ENCODE data around the gene HSBP1L1.

Gene HSBP1L1

GRCh38 chr18:79945118-79946042 lies 19.1 kb upstream of the HSBP1L1 start:
- peak in 1 of 2 experiments; percentile 55 for DNase-seq

GRCh38 chr18:79947054-79947755 lies 17.2 kb upstream of the HSBP1L1 start:
- no peak for DNase-seq

DNA sequence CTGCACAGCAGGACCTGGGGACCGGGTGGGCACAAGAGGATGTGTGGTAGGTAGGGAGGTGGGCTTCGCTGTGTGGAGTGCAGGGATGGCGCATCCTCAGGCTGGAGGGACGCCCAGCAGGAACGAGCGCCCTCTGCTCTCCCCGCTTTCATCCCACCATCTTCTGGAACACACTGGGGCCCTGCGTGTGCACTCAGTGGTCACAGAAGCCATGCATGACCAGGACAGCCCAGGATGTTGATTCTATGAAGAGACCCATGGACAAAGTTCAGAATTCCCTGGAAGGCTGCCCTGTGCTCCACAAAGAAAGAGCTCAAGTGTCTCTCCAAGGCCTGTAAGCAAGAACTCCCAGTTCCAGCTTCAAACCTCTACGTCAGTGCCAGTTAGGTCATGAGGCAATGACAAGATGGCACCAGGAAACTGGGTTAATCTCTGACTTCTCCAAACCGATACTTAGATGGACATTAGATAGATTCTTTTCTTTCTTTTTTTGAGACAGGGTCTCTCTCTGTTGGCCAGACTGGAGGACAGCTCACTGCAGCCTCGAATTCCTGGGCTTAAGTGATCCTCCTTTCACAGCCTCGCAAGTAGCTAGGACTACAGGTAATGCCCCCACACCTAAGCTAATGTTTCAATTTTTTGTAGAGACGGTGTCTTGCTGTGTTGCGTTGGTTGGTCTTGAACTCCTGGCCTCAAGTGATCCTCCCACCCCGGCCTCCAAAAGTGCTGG lies 16.4 kb upstream of the HSBP1L1 start:
- no peak for DNase-seq

DNA sequence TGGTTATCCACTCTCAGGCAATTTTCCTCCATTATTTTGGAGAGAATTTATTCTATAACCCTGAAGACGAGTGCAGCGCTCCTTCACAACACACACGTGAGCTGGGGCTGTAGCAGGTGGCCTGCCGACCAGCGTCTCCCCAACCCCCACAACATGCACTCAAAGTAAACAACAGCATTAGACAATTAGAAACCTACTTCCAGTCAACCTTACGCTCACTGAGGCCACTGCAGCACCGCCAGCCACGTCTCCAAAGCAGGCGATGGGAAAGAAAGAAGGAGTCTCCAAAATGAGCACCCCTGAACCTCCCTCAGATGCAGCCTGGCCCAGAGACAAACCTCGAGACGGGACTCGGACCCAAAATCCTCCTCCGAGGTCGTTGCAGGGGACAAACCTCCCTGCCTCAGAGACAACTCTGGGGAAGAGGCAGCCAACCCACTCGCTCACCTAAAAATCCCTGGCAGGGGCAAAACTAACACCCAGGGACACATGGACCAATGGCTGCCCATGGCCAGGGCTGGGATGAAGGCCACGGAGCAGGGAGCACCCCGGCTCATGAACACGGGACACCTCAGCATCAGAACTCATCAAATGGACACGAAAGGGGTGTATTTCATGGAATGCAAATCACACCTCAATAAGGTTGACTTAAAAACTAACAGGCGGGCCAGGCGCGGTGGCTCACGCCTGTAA lies 15.6 kb upstream of the HSBP1L1 start:
- no peak for DNase-seq

DNA sequence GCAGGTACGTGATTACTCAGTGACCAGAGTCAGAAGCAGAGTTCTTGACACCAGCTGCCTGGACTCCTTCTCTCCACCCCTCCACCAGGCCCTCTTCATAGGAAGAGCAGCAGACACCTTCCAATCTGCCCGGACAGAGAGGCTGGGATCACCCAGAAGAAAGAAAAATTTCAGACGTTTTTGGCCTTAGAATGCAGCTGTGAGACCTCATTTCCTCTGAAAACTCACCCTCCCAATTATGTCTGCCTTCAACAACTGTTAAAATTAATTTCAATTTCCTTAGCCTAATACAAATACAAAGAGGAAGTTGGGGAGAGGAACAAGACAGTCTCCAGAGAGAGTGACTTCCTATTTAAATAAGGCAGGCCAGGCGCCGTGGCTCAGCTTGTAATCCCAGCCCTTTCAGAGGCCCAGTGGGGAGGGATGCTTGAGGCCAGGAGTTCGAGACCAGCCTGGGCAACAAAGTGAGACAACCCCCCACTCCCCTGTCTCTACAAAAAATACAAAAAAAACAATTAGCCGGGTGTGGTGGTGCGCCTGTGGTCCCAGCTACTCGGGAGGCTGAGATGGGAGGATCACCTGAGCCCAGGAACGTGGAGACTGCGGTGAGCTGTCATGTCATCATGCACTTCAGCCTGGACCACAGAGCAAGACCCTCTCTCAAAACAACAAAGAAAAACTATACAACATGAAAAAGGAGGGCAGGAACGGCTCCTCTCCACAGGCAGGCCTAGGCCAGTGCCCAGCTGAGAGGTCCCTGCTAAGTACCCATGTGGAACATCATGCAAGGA lies 14.6 kb upstream of the HSBP1L1 start:
- peak in 1 of 2 experiments; percentile 20 for DNase-seq

- DNase-seq = peak in 1 of 2 experiments; percentile 64
These were observed 13.7 kb upstream of the HSBP1L1 start for GRCh38 chr18:79950515-79951341.

- peak in 1 of 2 experiments; percentile 90 for DNase-seq
These were observed 12.6 kb upstream of the HSBP1L1 start, which contains the start of gene SLC66A2 for GRCh38 chr18:79951545-79952455. Gene SLC66A2 (minus strand): TSS chr18:79951653. CDS start chr18:79950926, 727 bp downstream.

GRCh38 chr18:79952456-79952995 lies 11.9 kb upstream of the HSBP1L1 start:
- DNase-seq = no peak

DNA sequence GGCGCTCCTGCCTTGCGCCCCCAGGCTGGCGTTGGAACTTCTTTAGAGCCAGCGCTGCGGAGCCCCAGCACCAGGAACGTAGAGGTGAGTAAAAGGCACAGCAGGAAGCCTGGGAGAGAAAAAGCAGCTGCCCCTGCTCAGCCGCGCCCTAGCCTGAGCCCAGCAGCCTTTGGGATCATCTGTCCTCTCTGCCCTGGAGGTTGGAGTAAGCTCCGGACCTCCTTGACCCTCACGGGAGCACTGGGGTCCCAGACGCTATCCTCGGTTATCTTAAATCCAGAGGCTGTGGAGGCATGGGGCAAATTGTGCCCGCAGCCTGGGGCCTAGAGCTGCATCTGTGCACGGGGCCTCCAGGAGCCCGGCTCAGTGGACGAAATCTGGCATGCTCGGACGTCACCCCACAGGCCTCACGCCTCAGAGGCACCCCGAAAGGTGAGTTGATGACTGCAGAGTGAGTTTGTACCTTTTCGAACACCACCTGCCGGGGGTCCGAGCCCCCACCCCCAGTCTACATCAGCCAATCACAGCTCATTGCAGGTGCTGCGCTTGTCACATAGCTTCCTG lies 11.4 kb upstream of the HSBP1L1 start:
- DNase-seq = peak in 1 of 2 experiments; percentile 39

- DNase-seq = peak; percentile 81 to 85
These were observed 10.3 kb upstream of the HSBP1L1 start for GRCh38 chr18:79953971-79954651.

GRCh38 chr18:79954791-79955190 lies 9.7 kb upstream of the HSBP1L1 start:
- peak in 1 of 2 experiments; percentile 32 for DNase-seq

DNA sequence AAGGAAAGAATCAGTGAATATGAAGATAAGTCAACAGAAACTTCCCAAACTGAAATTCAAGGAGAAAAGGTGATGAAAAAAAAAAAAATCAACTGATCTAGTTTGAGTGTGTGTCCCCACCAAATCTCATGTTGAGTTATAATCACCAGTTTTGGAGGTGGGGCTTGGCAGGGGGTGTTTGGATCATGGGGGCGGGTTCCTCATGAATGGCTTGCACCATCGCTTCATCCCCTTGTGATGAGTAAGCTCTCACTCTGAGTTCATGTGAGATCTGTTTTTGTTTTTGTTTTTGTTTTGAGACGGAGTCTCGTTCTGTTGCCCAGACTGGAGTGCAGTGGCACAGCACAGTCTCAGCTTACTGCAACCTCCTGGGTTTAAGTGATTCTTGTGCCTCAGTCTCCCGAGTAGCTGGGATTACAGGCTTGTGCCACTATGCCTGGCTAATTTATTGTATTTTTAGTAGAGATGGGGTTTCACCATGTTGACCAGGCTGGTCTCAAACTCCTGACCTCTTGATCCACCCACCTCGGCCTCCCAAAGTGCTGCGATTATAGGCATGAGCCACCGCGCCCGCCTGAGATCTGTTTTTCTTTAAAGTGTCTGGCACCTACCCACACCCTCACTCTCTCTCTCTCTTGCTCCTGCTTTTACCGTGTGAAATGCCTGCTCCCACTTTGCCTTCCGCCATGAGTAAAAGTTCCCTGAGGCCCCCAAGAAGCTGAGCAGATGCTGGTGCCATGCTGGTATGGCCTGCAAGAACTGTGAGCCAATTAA lies 9.0 kb upstream of the HSBP1L1 start:
- no peak for DNase-seq

DNA sequence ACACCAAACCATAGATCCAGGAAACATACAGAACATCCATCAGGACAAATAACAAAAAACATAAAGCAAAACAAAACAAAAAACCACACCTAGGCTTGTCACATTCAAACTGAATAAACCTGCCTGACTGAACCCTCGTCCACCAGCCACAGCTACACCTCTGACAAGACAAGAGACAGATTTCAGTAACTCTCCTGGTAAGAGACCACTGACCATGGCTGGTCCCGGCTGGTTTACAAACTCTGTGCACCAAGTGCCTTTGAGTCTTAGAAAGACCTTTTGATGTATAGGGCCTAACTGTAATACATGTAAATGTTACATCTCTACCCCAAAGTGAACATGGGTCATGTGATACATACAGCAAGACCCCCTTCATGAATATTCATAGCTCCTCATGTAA lies 8.2 kb upstream of the HSBP1L1 start:
- DNase-seq = no peak

DNA sequence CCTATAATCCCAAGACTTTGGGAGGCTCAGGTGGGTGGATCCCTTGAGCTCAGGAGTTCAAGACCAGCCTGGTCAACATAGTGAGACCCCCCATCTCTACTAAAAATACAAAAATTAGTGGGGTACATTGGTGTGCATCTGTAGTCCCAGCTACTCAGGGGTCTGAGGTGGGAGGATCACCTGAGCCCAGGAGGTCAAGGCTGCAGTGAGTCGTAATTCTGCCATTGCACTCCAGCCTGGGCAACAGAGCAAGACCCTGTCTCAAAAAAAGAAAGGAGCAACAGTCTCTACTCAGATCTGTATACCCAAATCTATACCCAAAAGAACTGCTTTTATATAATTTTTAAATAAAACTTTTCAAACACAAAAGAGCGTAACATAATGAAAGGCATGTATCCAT lies 5.5 kb upstream of the HSBP1L1 start:
- DNase-seq = no peak

- peak; percentile 56 to 86 for DNase-seq
These were observed 4.2 kb upstream of the HSBP1L1 start for GRCh38 chr18:79960161-79960801.

GRCh38 chr18:79960921-79961526 lies 3.4 kb upstream of the HSBP1L1 start:
- no peak for DNase-seq
